ENCODE data around the gene ANKRD13D.

Gene ANKRD13D

DNA sequence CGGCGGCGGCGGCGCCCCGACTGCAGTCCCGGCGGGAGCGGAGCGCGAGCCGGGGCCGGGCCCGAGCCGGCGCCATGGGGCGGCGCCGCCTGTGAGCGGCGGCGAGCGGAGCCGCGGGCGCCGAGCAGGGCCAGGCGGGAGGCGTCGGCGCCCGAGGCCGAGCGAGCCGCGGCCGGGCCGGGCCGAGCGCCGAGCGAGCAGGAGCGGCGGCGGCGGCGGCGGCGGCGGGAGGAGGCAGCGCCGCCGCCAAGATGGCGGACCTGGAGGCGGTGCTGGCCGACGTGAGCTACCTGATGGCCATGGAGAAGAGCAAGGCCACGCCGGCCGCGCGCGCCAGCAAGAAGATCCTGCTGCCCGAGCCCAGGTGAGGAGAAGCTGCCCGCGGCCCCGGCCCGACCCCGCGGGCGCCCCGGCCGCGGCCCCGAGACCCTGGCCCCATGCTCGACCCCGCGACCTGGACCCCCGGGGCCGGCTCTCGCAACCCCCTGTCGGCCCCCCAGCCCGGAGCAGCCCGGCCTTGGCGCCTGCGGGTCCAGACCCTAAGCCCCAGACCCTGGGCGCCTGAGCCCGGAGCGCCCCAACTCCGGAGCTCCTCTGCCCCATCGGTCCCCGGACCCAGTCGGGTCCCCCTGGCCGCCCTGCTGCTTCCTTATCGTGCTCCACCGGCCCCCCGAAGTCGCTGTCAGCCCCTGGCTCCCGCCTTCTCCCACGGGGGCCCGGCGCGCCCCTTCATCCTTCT is 22.5 kb upstream of the ANKRD13D start, which contains the start of gene GRK2:
Gene GRK2, plus strand, starts transcription at position 25 of the 739 bp plus-strand sequence. Its CDS starts 227 bp downstream, at position 252.
- peak; percentile 59 for DNase-seq
- H3K36me3 Mint-ChIP-seq, result peaks cover 43% of the 10 kb centered on the region
- no peaks in the 10 kb centered on the region for H3K9me3 Mint-ChIP-seq
- H3K27me3 Mint-ChIP-seq, result peaks cover 3% of the 10 kb centered on the region
- peak within 1 kb of the TSS; percentile 98 for H3K27ac Mint-ChIP-seq
- peaks cover 70% of the 10 kb centered on the region for H3K4me1 Mint-ChIP-seq
- peak within 1 kb of the TSS; percentile 96 for H3K4me3 Mint-ChIP-seq
- CTCF ChIA-PET, result interaction anchor here (1.0 to 2.5 kb wide), 4 partner anchors 11 to 79 kb away, joined by 4 to 15 read pairs (median 8); no protein-coding TSS in a partner anchor

DNA sequence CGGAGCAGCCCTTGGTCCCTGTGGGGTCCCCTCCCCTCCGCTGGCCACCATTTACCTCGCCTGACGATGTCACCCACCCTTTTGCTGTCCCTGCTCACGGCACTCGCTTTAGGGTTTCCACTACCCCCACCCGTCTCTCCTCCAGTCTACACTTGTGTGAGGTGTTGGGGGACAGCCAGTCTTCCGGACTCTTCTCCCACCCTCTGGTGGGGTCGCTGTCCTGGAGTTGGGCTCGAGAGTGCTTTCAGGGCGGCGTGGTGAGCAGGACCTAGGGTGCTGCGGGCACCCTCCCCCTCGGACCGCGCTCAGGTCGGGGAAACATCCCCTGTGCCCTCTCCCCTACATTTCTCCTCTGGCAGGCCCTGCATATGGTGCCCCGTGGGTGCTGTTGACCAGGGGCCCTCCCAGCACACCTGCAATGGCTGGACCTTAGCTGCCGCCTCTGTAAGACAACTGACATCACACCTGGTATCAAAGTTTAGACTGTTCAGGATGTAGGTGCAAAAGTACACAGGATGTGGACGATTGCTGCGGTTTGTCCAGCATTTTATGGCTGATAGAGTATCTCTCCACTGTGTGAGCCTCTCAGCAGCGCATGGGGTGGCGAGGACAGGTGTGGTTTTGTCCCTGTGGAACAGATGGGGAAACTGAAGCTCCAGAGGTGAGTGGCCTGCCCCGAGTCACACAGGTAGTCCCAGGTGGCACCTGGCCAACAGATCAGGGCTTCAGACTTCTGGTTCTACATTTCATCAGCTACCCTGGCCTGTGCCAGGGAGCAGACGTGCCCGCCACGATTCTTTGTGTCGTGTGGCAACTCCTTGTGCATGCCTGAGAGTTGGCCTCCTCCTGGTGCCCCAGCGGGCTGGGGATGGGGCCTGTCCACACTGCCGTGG is 21.7 kb upstream of the ANKRD13D start:
- Mint-ChIP-seq H3K36me3 (peaks cover 51% of the 10 kb centered on the region), H3K4me3 (peak overlapping the region; percentile 96), H3K27ac (peak overlapping the region; percentile 98), H3K4me1 (peaks cover 71% of the 10 kb centered on the region), H3K9me3 (no peaks in the 10 kb centered on the region), H3K27me3 (no peaks in the 10 kb centered on the region)
- peak; percentile 64 for DNase-seq
- CTCF ChIA-PET, result interaction anchor here (0.7 to 2.5 kb wide), 8 partner anchors 10 to 116 kb away, joined by 3 to 15 read pairs (median 4); no protein-coding TSS in a partner anchor

DNA sequence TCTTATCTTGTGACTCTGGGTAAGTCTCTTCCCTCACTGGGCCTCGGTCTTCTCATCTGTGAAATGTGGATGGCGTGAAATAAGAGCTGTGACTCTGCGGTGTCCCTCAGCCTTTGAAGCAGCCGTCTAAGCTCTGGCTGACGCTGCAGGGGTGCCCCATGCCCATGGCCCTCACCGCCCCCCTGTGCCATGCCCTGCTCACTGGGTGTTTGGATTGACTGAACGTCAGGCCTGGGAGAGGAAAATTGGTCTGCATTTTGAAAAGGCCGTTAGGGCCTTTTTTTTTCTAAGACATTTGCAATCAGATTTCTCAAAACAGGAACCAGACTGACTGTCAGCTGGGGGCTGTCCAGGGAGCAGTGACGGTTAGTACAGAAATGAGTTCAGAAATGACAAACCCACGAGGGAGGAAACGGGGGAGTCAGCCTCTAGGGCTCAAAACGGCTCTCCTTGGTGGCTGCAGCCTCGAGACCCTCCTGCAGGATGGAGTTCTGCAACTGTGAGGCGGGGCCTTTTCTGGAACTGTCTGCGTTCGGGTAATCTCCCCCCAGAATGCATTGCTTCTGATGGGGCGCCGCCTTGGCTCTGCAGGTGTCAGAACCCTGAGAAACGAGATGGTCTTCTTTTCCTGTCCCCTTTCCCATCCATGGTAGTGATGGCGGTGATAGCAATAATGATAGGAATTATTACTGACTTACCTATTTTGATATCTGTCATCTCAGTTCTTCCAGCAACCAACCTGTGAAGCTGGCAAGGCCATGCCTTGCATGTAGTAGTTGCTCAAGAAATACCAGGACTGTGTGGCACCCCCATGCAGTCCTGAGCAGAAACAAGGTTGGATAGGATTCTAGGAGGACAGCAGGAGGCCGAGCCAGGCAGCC is 20.8 kb upstream of the ANKRD13D start:
- Mint-ChIP-seq H3K4me1 (peaks cover 71% of the 10 kb centered on the region), H3K36me3 (peaks cover 56% of the 10 kb centered on the region), H3K4me3 (peak overlapping the region; percentile 96), H3K27ac (peak overlapping the region; percentile 98), H3K27me3 (no peaks in the 10 kb centered on the region), H3K9me3 (no peaks in the 10 kb centered on the region)
- CTCF ChIA-PET, result interaction anchor here (0.7 to 2.5 kb wide), 7 partner anchors 9 to 115 kb away, joined by 3 to 15 read pairs (median 4); no protein-coding TSS in a partner anchor
- peak; percentile 77 for DNase-seq

DNA sequence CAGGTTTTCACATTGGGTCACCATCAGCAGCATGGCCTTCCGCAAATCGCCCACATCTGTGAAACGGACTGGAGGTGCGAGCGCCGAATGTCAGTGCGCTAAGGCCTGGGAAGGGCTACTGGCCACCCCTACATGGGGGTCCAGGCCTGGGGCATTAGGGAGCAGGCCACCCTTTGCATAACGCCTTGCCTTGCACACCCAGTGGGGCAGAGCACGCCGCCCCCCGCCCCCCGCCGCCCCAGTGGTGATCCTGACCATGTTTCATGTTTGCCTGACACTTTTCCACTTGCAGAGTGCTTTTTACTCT is 20.2 kb upstream of the ANKRD13D start:
- Mint-ChIP-seq H3K27me3 (no peaks in the 10 kb centered on the region), H3K9me3 (no peaks in the 10 kb centered on the region), H3K36me3 (peaks cover 56% of the 10 kb centered on the region), H3K4me1 (peaks cover 73% of the 10 kb centered on the region), H3K4me3 (peak overlapping the region; percentile 96), H3K27ac (peak overlapping the region; percentile 98)
- peak; percentile 19 for DNase-seq
- CTCF ChIA-PET, result interaction anchor here (0.9 to 3.3 kb wide), 5 partner anchors 9 to 48 kb away, joined by 3 to 22 read pairs (median 8); no protein-coding TSS in a partner anchor

DNA sequence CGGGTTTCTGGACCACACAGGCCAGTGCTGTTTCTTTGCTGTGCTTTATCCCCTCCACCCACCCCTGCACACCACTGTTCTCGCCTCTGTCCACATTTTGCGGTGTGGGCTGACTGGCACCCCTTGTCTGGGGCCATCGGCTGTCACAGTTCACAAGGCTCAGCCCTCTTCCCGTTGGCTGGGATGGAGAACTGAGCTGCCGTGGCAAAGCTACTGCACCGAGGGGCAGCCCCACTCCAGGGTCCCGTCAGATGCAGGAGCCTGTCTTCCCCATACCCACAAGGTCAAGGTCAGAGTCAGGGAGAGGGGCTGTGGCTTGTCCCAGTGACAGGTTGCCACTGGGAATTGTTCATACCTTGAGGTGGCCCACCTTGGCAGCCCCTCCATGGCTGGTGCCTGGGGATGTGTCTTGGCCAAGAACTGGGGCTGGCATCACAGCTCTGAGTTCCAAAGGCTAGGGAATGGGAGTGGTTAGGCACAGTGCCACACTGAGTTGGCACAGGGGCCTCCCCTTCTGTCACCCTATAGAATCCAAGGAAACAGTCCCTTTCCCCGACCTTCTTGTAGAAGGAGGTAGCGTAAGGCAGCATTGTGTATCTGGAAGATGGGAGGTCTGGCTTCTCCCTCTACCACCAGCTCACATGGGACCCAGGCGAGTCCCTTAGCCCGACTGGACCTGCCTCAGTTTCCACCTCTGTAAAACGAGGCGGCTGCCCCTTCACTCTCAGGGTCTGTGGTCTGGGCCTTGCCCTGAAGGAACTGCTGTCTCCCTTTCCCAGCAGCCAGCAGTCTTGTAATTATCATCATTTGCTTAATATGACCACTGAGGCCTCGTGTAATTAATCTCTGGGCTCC is 19.5 kb upstream of the ANKRD13D start:
- Mint-ChIP-seq H3K4me1 (peaks cover 74% of the 10 kb centered on the region), H3K27ac (peak overlapping the region; percentile 98), H3K36me3 (peaks cover 58% of the 10 kb centered on the region), H3K27me3 (no peaks in the 10 kb centered on the region), H3K4me3 (peak overlapping the region; percentile 96), H3K9me3 (no peaks in the 10 kb centered on the region)
- peak; percentile 27 for DNase-seq
- CTCF ChIA-PET, result interaction anchor here (0.5 to 3.3 kb wide), 9 partner anchors 8 to 924 kb away, joined by 3 to 22 read pairs (median 5); no protein-coding TSS in a partner anchor

DNA sequence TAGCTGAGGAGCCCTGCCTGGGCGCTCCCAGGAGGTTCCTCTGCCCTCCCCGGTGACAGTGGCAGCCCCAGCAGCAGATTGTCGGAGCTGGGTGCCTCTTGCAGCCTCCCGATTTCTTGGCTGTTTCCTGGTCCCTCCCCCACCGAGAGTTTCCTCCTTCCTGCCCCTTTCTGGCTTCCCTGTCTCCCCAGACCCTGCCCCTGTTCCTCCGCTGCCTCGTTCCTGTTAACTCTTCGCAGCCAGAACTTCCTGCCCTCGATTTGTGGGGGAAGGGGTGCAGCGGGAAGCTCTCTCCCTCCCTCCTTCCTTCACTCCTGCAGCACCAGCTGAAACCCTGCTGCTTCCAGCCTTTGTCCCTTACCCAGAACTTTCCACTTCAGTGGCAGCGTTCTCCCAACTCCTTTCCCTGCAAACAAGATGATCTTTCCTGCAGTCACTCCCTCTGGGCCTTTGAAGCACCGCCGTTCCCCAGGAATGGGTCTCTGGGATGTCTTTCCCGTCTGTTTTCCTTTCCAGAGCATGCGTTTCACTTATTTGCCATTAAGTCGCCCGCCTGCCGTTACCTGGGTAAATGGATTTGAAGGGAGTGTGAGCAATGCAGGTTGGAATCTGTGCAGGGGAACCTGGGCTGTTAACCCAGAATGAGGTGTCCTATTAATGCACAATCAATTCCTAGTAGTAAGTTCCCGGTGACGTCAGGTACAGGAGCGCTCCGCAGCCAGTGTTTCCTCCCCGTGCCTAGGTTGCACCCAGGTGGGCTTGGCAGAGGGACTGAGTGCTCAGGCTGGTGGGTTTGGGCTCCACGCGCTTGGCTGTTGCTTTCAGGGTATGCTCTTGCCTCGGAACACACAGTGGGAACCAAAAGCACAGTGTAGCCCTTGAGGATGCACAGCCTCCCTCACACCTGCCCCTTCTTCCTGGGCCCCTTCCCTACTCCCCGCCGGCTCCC is 18.6 kb upstream of the ANKRD13D start:
- peak; percentile 59 for DNase-seq
- Mint-ChIP-seq H3K4me1 (peaks cover 76% of the 10 kb centered on the region), H3K9me3 (no peaks in the 10 kb centered on the region), H3K36me3 (peaks cover 63% of the 10 kb centered on the region), H3K27me3 (no peaks in the 10 kb centered on the region), H3K4me3 (peak overlapping the region; percentile 96), H3K27ac (peak overlapping the region; percentile 98)
- CTCF ChIA-PET, result interaction anchor here (0.5 to 3.3 kb wide), 7 partner anchors 9 to 923 kb away, joined by 3 to 22 read pairs (median 8); no protein-coding TSS in a partner anchor

DNA sequence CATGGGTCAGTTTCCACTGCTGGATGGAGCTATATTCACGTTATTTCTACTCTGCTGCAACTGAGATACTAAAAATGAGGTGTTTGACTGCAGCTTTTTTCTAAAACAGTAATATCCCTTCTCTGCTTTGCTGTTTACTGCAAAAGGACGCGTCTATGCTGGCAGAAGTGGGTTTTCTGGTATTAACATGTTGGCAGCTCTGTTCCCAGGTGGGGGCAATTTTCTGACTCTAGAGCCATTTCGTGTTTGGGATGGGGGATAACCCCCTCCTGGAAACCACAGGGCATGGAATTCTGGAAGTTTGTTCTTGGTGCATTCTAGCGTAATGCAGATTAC is 17.9 kb upstream of the ANKRD13D start:
- H3K27ac Mint-ChIP-seq, result peak overlapping the region; percentile 98
- CTCF ChIA-PET, result interaction anchor here (1.9 to 3.3 kb wide), 3 partner anchors 9 to 80 kb away, joined by 5 to 22 read pairs (median 11); no protein-coding TSS in a partner anchor
- peaks cover 76% of the 10 kb centered on the region for H3K4me1 Mint-ChIP-seq
- no peaks in the 10 kb centered on the region for H3K9me3 Mint-ChIP-seq
- peak overlapping the region; percentile 96 for H3K4me3 Mint-ChIP-seq
- no peaks in the 10 kb centered on the region for H3K27me3 Mint-ChIP-seq
- peaks cover 70% of the 10 kb centered on the region for H3K36me3 Mint-ChIP-seq
- DNase-seq, result no peak

DNA sequence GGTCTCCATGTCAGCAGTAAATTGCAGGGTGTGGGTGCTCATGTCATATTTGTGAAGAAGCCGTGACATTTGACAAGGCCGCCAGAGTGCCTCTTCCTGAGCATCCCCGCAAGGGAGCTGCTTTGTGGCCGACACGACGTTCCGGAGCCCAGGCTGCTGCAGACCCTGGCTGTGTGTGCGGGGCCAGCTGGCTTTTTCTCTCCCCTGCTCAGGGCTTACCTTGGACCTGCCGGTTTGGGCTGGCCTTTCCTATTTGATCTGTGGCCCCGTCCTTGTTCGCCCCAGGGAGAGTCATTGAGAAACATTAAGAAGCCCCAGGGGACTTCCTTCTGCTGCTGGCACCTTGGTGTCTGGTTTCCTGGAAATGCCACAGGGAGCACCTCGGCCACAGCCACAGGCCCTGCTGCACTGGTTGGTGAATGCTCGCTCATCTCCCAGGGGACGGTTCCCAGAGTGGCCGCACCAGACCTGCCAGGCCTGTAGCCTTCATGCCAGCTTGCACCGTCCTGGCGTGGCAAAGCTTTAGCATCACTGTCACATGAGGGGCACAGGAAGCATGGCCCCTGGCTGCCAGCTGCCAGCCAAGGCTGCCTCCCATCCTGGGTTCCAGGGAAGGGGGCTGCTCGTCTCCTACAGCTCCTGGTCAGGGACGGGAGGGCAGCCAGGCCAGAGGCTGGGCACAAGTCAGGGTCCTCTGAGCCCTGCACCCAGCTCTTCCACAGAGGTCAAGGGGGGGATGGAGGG is 17.4 kb upstream of the ANKRD13D start:
- CTCF ChIA-PET, result interaction anchor here (0.8 to 3.3 kb wide), 4 partner anchors 10 to 46 kb away, joined by 3 to 22 read pairs (median 8); partner anchors contain the start of gene SSH3
- Mint-ChIP-seq H3K9me3 (no peaks in the 10 kb centered on the region), H3K36me3 (peaks cover 73% of the 10 kb centered on the region), H3K4me3 (peak overlapping the region; percentile 96), H3K4me1 (peaks cover 82% of the 10 kb centered on the region), H3K27me3 (no peaks in the 10 kb centered on the region), H3K27ac (peak overlapping the region; percentile 98)
- peak; percentile 72 for DNase-seq

DNA sequence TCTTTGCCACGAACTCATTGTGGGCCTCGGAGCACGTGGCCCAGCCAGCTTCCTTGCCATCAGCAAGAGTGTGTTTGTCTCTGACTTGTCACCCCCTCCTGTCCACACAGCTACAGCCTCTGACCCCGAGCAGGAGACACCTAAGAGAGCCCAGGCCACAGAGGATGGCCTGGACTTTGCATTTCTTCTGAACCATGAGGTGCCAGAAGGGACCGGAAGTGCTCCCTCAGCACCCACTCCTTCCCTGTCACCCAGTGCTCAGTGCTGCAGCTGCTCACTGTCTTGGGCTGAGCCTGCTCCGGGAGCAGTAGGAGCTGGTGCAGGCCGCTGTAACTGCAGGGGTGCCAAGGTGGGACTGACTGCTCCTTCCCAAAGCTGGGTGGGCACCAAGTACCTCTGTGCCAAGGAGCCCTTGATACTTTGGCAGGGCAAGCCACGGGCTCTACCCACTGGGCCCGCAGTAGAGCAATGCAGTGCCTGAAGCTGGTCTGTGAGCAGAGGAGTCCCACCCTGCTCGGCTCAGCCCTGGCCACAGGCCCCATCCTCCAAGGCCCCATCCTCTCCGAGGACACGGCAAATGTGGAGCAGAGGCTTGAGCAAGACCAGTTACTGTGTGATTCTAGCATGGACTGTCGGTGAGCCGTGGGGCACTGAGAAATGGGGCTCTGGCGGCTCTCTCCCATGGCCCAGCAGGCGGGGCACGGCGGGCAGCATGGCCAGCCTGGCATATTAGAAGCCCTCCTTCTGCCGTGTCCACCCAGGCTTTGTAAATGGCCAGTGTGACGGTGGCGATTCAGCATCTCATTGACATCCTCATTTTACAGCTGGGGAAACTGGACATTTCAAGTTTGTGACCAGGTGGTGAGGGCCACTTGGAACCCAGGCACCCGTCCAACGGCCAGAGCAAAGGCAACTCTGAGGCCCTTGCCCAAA is 16.5 kb upstream of the ANKRD13D start:
- H3K27ac Mint-ChIP-seq, result peak overlapping the region; percentile 98
- peaks cover 70% of the 10 kb centered on the region for H3K36me3 Mint-ChIP-seq
- H3K4me1 Mint-ChIP-seq, result peaks cover 90% of the 10 kb centered on the region
- peak overlapping the region; percentile 96 for H3K4me3 Mint-ChIP-seq
- DNase-seq, result peak; percentile 58
- CTCF ChIA-PET, result interaction anchor here (0.6 to 3.3 kb wide), 6 partner anchors 11 to 1413 kb away, joined by 3 to 22 read pairs (median 4); partner anchors contain the start of genes MUS81 and SSH3
- no peaks in the 10 kb centered on the region for H3K9me3 Mint-ChIP-seq
- H3K27me3 Mint-ChIP-seq, result no peaks in the 10 kb centered on the region

DNA sequence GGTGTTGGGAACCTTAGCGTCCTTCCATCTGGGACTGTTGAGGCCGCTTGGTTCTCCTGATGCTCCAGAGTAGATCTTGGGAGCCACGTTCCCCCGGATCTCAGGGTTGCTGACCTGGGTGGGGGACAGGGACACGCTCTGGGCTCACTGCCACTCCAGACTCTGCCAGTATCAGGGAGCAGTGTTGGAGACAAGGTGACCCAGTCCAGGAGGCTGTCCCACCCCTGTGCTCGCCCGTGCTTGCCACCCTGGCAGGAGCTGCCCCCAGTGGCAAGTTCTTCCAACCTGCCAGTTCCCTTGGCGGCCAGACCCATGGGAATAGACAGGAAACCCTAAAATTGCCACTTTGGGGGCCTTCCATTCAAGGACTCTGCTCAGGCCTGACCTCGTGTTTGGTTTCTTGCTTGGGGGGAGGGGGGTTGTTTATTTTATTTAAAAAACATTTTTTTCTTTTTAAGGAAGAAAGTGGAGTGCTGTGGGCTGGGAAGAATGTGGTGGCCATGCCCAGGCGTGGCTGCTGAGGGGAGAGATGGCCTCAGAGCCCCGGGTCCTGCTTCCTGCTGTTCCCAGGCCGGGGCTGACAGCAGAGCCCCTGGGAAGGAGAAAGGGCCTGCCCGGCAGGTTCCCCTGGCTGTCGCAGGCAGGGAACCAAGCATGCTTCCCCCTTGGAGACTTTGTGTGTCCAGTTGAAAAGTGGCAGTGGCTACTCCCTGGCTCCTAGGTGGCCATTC is 15.7 kb upstream of the ANKRD13D start:
- Mint-ChIP-seq H3K27me3 (no peaks in the 10 kb centered on the region), H3K27ac (peak overlapping the region; percentile 94), H3K4me1 (peaks cover 96% of the 10 kb centered on the region), H3K36me3 (peaks cover 68% of the 10 kb centered on the region), H3K9me3 (no peaks in the 10 kb centered on the region), H3K4me3 (peak overlapping the region; percentile 96)
- DNase-seq, result peak; percentile 20
- CTCF ChIA-PET, result interaction anchor here (0.6 to 1.7 kb wide), 5 partner anchors 44 to 1414 kb away, joined by 3 to 5 read pairs (median 3); partner anchors contain the start of gene MUS81
